SHP77 (cell line): ENCODE data around the gene FNDC3B.

Experiments
- DNase-seq, 2 experiments: peaks; one replicate each; lab custom pipeline; 2025; lab: John Stamatoyannopoulos, UW

FNDC3B gene

DNA sequence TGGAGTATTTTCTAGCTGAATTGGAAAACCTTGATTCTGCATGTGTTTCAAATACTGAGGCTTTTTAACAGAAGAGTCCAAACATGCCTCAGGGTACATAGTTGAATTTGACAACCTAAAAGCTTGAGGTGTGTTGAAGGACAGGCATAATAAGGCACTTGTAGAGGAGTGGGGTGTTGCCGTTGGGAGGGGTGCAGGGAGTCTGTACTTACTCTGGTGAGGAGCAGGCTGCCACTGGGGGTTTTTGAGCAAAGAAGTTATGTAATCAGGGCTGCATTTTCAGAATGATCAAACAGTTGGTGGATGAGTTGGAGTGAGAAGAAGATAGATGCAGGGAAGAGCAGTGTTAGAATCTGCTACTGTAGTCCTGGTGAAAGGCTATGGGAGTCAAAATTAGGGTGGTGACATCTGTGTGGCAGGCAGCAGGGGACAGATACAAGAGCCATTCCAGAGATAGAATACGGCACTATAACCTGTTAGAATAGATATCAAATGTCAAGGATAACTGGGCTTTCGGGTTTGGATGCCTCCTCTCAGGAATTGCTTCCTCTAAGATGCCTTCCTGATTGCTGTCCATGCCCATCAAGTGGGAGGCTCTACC, 247.3 kb downstream of the FNDC3B start:
- DNase-seq: no peak

GRCh38 chr3:172287937-172288477, 248.6 kb downstream of the FNDC3B start:
- no peak for DNase-seq

DNA sequence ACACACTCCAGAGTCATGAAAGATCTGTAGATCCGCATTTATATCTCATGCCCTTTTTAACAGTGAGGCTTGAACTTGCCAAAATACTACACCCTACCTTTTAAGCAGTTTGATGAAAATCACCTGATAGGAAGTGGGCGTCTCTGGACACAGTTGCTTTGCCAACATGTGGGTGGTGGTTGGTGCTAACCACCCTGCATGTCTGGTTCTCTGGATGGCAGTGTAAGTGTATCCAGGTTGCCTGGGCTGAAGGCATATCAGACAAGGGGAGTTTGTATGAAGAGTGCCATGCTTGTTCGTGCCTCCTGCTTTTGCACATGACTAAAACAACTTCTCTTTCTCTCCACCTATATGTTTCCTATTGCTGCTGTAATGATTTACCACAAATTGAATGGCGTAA, 249.3 kb downstream of the FNDC3B start:
- DNase-seq: no peak

DNA sequence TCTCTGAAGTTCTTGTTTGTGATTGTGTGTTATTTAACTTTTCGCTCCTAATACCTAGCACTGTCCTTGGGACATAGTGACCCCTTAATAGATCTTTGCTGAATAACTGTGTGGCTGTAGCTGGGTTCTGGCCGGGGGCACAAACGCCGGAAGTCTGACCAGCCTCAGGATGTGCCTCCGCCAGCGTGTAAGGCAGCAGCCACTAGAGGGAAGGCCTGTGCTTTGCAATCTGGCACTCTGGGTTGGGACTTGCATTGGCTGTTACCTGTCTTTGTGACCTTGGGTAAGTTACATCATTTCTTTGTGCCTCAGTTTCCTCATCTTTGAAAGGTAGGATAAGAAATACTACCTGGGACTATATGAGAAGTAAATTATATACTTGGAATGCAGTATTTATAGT, 250.2 kb downstream of the FNDC3B start:
- no peak for DNase-seq

- DNase-seq: no peak
Measured at GRCh38 chr3:172290457-172290856, 251.1 kb downstream of the FNDC3B start.

DNA sequence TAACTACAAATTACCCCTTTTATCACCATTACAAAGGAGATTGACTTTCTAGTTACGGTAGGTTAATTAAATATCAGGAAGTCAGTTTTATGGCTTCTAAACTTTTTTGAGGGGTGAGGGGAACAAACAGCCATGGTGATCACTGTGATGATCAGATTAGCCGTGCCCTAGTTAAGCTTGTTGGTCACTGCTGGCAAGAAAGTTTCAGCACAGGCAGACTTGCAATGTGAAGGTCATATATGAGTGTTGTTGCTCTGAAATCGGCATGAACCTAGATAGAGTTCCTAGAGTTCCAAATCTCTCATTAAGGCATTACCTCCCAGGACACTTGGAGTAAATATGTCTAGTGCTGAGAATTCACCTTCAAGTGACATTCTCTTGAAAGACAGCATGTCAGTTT, 252.3 kb downstream of the FNDC3B start:
- DNase-seq: no peak

DNA sequence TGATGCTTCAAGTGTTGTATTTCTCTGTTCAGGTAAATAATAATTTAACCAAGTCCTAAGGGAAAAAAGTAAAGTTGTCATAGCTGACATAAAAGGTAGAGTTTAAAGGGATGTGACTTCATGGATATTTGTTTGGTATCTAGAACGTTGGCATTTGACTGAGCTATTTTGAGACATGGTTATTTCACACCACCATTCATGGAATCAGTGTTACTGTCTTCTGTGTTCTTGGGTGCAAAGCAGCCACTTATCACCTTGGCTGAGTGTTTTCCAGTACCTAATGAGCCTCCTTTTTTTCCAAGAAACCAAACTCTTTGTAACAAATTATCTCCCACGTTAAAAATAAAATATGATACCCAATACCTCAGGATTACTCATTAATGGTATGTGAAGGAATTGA, 253.0 kb downstream of the FNDC3B start:
- no peak for DNase-seq

DNA sequence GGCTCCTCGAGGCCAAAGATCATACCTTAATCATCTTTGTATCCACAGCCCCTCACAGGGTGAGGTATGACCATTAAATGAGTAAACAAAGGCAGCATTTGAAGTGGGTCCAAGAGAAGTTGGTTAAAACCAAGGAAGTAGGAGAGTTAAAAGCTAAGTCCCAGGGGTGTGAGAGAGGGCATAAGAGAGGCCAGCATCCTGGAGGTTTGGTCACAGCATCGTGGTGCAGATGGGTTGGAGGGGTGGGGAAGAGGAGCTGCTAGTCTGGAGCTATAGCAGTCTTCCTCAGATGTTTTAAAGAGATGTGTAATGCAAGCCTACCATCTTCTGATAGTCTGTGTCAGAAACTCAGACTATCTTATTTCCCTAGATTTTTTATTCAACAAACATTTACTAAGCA, 253.7 kb downstream of the FNDC3B start:
- DNase-seq: no peak

DNA sequence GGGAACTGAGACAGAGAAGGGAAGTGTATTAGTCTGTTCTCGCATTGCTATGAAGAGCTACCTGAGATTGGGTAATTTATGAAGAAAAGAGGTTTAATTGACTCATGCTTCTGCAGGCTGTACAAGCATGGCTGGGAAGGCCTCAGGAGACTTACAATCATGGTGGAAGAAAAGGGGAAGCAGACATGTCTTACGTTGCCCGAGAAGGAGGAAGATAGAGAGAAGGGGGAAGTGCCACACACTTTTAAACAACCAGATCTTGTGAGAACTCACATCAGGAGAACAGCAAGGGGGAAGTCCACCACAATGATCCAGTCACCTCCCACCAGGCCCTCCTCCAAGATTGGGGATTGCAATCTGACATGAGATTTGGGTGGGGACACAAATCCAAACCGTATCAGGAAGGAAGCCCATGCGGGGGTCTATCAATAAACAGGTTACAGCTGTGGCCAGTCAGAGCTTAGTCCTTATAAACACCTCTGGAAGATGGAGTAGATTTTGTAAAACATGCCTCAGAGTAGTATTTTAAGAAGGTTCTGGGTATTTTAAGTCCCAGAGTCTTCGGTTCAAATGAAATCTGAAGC, 254.9 kb downstream of the FNDC3B start:
- DNase-seq: no peak

- DNase-seq: no peak
Measured at GRCh38 chr3:172296248-172296974, 257.0 kb downstream of the FNDC3B start.

DNA sequence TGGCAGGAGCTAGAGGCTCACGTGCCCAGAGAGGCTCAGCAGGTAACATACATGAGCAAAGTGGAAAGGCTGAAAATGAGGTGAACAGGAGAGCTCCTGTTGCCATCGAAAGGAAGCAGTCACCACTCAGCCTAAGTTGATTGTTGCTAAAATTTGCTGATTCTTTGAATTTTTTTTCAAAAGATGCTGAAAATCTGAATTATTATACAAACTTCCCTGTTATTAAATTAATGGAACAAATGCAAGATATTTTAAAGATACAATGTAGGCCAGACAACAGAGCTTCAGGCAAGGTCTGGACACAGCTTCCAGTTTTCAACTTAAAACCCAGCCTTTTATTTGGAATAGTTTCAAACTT, 257.6 kb downstream of the FNDC3B start:
- DNase-seq: no peak

GRCh38 chr3:172298247-172298646, 258.9 kb downstream of the FNDC3B start:
- DNase-seq: no peak

DNA sequence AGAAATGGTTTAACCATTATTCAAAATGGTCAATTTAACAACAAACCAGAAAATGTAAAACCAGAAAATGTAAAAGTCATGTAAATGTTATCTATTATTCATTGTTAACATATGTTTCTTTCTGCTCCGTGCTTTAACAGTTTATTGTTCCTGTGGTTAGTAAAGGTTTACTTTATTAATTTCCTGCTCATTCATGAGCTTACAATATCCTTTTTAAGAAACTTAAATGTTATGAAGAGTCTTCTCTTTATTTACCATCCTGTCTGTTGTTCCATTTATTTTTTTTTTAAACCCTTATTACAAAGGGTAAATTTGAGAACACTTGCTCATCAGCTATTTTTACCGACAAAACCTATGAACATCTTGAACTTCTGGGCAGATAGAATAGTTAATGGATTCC, 260.8 kb downstream of the FNDC3B start:
- DNase-seq: no peak

GRCh38 chr3:172300862-172301261, 261.5 kb downstream of the FNDC3B start:
- DNase-seq: no peak

DNA sequence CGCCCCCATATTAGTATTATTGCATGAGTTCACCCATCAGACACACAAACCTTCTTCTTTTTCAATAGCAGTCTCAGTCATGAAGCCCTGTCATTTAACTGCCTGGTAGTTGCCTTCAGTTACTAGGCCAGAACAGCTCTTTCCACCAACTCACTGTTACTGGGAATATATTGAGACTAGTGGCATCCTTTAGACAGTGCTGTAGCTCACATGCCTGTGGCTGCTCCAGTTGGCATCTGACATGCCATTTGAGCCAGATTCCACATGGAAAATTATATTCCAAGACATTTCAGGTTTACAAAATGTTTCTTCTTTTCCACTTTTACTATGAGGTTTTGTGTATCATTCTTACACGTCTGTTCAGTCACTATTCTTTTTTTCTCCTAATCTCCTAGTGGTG, 262.8 kb downstream of the FNDC3B start:
- DNase-seq: no peak

GRCh38 chr3:172303181-172303580, 263.8 kb downstream of the FNDC3B start:
- no peak for DNase-seq

- no peak for DNase-seq
Measured at GRCh38 chr3:172303941-172304558, 264.7 kb downstream of the FNDC3B start.

GRCh38 chr3:172305552-172305951, 266.2 kb downstream of the FNDC3B start:
- DNase-seq: no peak

GRCh38 chr3:172305974-172306373, 266.6 kb downstream of the FNDC3B start:
- no peak for DNase-seq

- no peak for DNase-seq
Measured at GRCh38 chr3:172307141-172307560, 267.8 kb downstream of the FNDC3B start.

GRCh38 chr3:172309059-172309458, 269.7 kb downstream of the FNDC3B start:
- DNase-seq: no peak

- no peak for DNase-seq
Measured at GRCh38 chr3:172309741-172310427, 270.5 kb downstream of the FNDC3B start.
